ENCODE results near the gene SMIM41.

Gene SMIM41

DNA sequence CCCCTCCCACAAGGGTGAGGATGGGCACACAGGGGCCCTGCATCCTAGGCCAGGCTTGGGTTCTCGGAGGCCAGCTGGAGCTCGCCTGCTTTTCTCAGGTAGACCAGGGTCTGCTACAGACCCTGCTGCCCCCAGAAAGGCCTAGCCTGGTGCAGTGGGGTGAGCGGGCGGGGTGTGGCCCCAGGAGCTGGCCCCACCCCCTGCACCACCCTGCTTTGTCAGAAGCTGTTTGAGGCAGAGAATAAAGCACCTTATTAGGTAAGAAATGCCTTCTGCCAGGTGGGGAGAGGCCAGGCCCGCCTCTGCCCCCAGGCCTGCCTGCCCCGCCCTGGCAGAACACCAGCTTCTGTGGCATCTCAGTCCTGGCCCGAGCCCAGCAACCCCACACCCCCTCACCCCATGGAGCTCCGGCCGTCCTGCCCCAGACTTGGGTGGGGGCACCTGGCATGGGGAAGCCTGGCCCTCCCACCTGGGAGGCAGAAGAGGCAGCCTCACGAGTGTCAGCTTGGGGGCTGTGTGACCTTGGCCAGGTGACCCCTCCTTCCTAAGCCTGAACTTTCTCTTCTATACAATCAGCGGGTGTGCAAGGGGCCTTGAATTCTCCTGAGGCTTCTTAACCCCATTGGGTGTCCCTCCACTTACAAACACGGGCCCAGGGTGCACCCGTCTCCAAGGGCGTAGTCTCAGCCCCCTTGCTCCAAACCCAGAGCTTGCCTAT, 69.1 kb downstream of the SMIM41 start:
- no peak for DNase-seq

DNA sequence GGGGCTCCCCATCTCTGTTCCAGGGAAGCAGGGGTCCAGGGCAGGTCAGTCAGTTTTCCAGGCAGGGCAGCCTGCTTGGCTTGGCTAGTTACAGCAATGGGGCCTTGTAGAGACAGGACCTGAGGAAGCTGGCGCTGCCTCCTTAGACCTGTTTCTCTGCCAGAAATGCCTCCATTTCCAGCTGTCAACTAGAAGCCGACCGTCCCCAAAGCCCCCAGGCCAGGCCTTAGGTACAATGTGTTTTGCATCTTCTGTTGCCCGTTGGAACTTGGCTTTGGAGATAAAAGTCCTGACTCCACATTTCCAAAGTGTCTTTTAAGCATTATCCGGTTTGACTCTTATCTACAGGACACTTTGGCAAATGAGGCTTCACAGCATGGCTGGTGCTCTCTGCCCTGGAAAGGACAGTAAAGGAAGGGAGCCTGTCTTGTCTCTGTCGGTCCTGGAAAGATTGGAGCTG, 69.7 kb downstream of the SMIM41 start:
- no peak for DNase-seq

GRCh38 chr12:52149651-52150241, 70.2 kb downstream of the SMIM41 start:
- no peak for DNase-seq

- DNase-seq, result no peak
Observed at GRCh38 chr12:52151153-52151836, 71.8 kb downstream of the SMIM41 start.

DNA sequence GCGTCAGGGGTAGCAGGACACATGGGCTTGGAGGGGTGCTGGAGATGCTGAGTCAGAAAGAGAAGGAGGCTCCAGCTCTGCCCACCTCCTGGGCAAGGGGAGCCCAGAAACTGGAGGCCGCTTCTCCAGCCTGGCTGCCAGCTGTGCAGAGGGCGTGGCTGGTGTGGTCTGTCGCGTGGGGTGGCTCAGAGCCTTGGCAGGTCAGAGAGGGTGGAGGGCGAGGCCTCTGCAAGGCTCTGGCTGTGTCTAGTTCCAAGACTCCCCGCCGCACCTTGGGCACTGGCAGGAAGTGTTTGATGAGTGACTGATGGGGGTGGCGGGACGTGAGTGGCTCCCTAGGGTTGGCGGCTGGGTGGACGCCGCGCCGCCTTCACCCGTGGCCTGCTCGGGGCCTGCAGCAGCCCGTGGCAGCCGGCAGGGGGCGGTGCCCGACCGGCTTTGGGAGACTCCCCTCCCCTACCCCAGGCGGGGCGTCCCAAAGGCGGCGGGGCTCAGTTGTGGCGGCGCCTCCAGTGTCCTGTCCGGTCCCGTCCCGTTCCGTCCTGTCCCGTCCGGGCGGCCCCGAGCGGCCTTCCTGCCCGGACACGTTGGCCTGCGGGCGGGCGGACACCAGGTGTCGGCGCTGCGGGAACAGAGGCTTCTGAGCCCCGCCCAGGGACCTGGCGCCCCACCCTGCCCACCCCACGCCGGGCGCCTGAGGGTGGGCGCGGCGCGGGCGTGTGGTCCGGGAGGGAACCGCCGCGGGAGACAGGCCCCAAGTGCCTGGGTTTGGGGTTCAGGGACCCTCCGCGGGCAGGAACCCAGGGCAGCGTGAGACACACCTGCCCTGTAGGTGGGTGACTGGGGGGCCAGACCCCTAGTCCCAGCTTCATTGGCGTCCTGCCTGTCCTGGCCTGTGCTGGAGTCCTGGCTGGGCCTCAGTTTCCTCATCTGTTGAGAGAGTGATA, 72.6 kb downstream of the SMIM41 start:
- DNase-seq, result no peak

- no peak for DNase-seq
Observed at GRCh38 chr12:52152905-52153317, 73.4 kb downstream of the SMIM41 start.

DNA sequence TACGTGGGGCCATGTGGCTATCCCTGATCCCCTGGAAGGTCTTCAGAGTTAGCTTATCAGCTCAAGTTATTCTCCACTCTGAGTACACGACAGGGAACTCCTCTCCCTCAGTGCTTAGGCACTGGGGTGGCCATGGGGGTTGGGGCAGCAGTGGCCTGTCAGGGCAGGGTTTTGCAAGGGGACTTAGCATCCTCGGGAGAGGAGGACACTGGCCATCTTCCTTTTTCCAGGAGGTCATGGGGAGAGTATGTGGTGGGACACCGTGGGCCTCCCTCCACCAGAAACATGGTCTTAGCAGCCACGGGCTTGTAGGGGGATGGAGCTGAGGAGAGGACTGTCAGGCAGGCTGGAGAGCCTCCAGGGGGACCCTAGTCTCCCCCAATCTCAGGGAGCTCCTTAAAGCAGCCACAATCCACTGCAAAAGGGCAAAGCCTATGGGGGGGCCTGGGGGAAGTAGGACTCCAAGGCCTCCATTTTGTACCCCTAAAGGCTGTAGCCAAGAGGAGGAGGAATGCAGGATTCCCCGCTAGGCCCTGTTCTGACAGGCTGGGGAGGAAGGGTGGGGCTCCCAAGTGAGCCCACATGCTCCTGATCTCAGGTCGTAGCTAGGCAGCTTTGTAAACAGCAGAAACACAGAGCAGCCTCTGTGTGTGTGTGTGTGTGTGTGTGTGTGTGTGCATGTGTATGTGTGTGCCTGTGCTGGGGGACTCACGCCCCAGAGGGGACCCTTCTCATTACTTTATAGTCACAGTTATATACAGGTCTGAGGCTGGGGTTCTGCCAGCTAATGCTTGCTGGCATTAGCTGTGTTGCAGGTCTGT, 75.8 kb downstream of the SMIM41 start:
- no peak for DNase-seq

DNA sequence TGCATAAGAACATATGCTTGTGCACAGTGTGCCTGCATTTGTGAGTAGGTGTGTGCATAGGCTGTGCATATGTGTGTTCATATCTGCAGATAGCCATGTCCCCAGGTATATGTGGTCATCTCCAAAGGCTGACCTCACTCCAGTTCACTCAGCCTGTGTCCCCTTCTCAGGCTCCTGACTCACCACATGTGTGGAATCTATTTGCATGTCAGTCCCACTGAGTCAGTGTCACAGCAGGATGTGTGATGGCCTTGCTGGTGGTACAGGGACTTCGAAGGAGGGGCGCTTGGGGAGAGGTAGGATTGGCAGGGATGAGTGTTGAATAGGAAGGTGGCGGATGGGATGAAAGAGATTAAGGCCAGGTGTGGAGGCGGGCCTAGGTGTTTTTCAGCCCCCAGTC, 76.8 kb downstream of the SMIM41 start:
- no peak for DNase-seq

GRCh38 chr12:52156757-52157565, 77.5 kb downstream of the SMIM41 start:
- no peak for DNase-seq

GRCh38 chr12:52157566-52158150, 78.2 kb downstream of the SMIM41 start:
- no peak for DNase-seq

All from DMS79 (cell line).